Brain microvascular endothelial cell (primary cell): ENCODE results near the gene TFDP2.

Experiments
- DNase-seq: peaks from one replicate; pipeline ENCODE4 v3.0.0-alpha.2; 2020
- H3K27ac ChIP-seq: fragments of 250-450 bp; sonication (Bioruptor Pico); 2 replicates; pipeline ENCODE4 v1.5.1; 2020; ENCODE audit warnings: mild to moderate bottlenecking, moderate library complexity
- H3K27me3 ChIP-seq: fragments of 250-450 bp; sonication (Bioruptor Pico); replicated peaks from 2 replicates; pipeline ENCODE4 v1.5.1; 2020; ENCODE audit warnings: mild to moderate bottlenecking
- H3K36me3 ChIP-seq: fragments of 250-450 bp; sonication (Bioruptor Pico); replicated peaks from 2 replicates; pipeline ENCODE4 v1.5.1; 2020; ENCODE audit warnings: mild to moderate bottlenecking
- H3K4me3 ChIP-seq: 2 replicates; pipeline ENCODE4 v1.5.1; 2011; ENCODE audit warnings: low read depth, mild to moderate bottlenecking, control low read depth, low read length, moderate library complexity
- in situ Hi-C: cut with HindIII; loops from 2 replicates; pipeline ENCODE4 v1.10.0; 2017; ENCODE audit warnings: low sequenced_read_pairs, low pct_ligation_motif_present
- TF ChIP-seq, protein P1 (sequence below): IDR thresholded peaks from 2 replicates; pipeline ENCODE4 v1.5.1; 2011; ENCODE audit warnings: low read depth, mild to moderate bottlenecking, moderate library complexity, low read length, control low read depth, inconsistent platforms; ENCODE audit errors: missing control alignments

Gene TFDP2

DNA sequence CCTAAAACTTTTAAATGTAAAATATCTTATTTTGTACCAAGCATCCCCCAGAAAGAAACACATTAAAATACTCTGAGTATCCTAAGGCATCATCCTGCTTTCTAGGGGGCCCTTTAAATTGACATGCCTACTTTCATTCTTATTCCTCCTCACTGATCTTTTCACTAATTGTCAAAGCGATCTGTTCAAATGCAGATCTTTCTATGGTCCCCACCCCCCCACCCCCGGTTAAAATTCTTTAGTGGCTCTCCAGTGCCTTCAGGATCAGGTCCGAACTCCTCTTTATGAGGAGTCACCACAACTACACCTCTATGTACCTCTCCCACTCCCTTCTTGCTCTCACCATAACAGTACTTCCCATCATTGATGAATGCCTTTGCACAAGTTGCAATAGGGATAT is 19.2 kb upstream of the TFDP2 start:
- in situ Hi-C loops, result no loop called here
- TF ChIP-seq, protein P1, sequence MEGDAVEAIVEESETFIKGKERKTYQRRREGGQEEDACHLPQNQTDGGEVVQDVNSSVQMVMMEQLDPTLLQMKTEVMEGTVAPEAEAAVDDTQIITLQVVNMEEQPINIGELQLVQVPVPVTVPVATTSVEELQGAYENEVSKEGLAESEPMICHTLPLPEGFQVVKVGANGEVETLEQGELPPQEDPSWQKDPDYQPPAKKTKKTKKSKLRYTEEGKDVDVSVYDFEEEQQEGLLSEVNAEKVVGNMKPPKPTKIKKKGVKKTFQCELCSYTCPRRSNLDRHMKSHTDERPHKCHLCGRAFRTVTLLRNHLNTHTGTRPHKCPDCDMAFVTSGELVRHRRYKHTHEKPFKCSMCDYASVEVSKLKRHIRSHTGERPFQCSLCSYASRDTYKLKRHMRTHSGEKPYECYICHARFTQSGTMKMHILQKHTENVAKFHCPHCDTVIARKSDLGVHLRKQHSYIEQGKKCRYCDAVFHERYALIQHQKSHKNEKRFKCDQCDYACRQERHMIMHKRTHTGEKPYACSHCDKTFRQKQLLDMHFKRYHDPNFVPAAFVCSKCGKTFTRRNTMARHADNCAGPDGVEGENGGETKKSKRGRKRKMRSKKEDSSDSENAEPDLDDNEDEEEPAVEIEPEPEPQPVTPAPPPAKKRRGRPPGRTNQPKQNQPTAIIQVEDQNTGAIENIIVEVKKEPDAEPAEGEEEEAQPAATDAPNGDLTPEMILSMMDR, result no peak
- DNase-seq, result no peak
- H3K4me3 ChIP-seq, result no peak overlapping the region
- no peak overlapping the region for H3K27ac ChIP-seq
- H3K27me3 ChIP-seq, result no peaks in the 10 kb centered on the region
- peaks cover 24% of the 10 kb centered on the region for H3K36me3 ChIP-seq

DNA sequence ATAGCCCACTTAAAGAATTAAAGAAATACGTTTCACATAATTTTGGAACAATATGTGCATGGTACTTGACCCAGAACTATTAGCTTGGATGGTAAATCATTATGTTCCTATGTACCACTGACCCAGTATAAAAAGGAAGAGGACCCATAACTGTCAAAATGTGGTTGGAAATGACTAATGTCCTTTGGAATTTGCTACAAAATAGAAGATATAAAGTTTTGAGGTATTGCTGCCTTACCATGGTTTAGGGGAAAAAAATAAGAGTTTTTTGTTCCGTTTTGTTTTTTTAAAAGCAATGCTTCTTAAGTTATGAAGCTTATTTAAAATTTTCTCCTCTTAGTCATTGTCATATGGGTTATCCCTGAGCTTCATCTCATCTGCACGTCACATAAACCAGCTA is 15.8 kb upstream of the TFDP2 start:
- Histone ChIP-seq H3K36me3 (peaks cover 22% of the 10 kb centered on the region), H3K27ac (no peak overlapping the region), H3K27me3 (no peaks in the 10 kb centered on the region), H3K4me3 (no peak overlapping the region)
- in situ Hi-C loops, result no loop called here
- TF ChIP-seq, protein P1, result no peak
- no peak for DNase-seq

DNA sequence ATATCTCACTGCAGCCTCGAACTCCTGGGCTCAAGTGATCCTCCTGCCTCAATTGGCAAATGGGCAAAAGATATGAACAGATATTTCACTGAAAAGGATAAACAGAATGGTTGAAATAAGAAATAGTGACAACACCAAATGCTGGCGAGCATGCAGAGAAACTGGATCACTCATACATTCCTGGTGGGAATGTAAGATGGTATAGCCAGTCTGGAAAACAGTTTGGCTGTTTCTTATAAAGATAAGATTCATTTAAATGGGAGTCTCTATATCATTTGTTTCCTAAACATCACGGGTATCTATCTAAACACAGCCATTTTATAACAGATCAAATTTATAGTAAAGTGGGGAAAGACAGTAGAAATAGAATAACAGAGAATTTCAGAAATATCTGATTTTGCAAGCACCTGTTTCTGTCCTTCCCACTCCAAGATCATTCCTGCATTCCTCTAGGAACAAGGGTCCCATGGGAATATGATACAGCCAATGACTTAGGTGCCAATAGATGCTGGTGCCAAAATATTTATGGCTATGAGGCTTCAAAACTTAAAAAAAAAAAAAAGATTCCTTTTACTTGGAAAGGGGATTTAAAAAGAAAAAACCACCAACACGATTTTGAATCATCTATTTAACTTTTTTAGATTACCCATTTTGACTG is 9.9 kb upstream of the TFDP2 start:
- in situ Hi-C loops, result no loop called here
- Histone ChIP-seq H3K4me3 (no peak overlapping the region), H3K27ac (no peak overlapping the region), H3K27me3 (no peaks in the 10 kb centered on the region), H3K36me3 (peaks cover 6% of the 10 kb centered on the region)
- TF ChIP-seq, protein P1, result no peak
- DNase-seq, result no peak

DNA sequence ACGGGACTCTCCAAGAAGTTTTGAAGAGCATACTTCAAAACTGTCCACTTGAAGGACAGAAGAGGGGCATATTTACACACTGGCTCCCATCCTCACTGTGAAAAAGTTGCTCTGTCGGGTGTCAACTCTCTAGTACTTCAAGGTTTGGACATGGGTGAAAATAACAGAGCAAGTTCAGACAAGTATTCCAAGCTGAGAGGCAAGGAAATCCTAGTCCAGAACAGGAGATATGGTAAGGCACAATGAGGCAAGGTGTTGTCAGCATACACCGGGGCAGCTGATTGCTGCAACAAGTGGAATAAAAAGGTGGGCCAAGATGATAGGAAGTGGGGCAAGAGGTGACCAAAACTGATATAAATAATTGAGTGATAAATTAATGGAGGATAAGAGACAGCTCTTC is 4.8 kb upstream of the TFDP2 start:
- Histone ChIP-seq H3K27ac (no peak overlapping the region), H3K36me3 (no peaks in the 10 kb centered on the region), H3K4me3 (no peak overlapping the region), H3K27me3 (no peaks in the 10 kb centered on the region)
- in situ Hi-C loops, result no loop called here
- TF ChIP-seq, protein P1, result no peak
- no peak for DNase-seq

DNA sequence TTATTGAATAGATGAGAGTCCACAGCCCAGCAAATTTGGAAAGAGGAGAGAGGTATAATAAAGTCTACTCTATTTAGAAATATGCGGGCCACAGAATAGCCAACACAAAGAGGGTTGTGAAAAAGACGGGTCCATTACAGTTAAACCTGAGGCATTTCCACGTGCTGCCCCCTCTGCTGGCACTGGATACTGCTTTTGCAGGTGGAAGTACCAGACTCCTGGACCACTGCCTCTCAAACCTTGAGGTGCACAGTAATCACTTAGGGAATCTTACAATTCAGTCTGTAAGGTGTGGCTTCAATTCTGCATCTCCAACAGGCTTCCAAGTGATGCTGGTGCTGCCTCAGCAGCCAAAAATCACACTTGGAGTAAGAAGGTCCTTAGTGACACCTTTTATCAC is 3.0 kb upstream of the TFDP2 start:
- Histone ChIP-seq H3K27ac (no peak overlapping the region), H3K36me3 (no peaks in the 10 kb centered on the region), H3K27me3 (no peaks in the 10 kb centered on the region), H3K4me3 (no peak overlapping the region)
- in situ Hi-C loops, result no loop called here
- DNase-seq, result no peak
- TF ChIP-seq, protein P1, result peak; percentile 56

DNA sequence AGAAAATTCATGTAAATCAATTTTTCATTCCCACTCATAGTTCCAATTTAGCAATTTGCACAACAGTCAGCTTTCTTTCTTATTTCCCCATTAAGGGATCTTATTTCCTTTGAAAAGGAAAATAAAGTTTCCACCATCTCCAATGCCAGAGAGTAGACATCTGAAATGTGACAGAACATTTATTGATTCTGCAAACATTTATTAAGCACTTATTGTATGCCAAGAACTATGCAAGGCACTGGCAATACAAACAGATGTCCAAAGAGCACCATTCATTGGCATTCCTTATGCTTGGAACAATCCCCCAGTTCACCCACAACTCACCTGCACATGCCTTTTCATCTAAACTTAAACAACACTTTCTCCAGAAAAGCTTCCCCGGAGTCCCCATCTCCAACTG is 2.5 kb upstream of the TFDP2 start:
- in situ Hi-C loops, result no loop called here
- TF ChIP-seq, protein P1, result no peak
- H3K36me3 ChIP-seq, result no peaks in the 10 kb centered on the region
- H3K27me3 ChIP-seq, result no peaks in the 10 kb centered on the region
- DNase-seq, result no peak
- no peak overlapping the region for H3K27ac ChIP-seq
- H3K4me3 ChIP-seq, result no peak overlapping the region
